Chondrocyte (in vitro differentiated cells): ENCODE measurements around the gene ERC1. TPM values are rescaled to one million over a fixed set of nuclear protein-coding genes. Genes with fewer than 3 reads are reported as not detected.

Experiments used
- DNase-seq: peaks from one replicate; pipeline ENCODE4 v3.0.0; 2021; ENCODE audit warnings: mixed read lengths, low spot score
- H3K27ac Mint-ChIP-seq: one replicate; pipeline ENCODE4 v1.8.0; 2021; ENCODE audit warnings: mild to moderate bottlenecking, moderate library complexity, mixed read lengths; ENCODE audit not compliant: unreplicated experiment
- H3K27me3 Mint-ChIP-seq: 2 replicates; pipeline ENCODE4 v1.8.0; 2021; ENCODE audit warnings: low read depth, mixed read lengths
- H3K36me3 Mint-ChIP-seq: 2 replicates; pipeline ENCODE4 v1.8.0; 2021; ENCODE audit warnings: low read depth, mixed read lengths
- H3K4me1 Mint-ChIP-seq: 2 replicates; pipeline ENCODE4 v1.8.0; 2021; ENCODE audit warnings: low read depth, mild to moderate bottlenecking, mixed read lengths
- H3K4me3 Mint-ChIP-seq: one replicate; pipeline ENCODE4 v1.8.0; 2021; ENCODE audit warnings: mild to moderate bottlenecking, moderate library complexity, mixed read lengths; ENCODE audit not compliant: unreplicated experiment
- H3K9me3 Mint-ChIP-seq: 2 replicates; pipeline ENCODE4 v1.8.0; 2021; ENCODE audit warnings: low read depth, mixed read lengths
- CTCF ChIP-seq: fragments of 200-600 bp; sonication (generic); IDR thresholded peaks from 2 replicates; pipeline ENCODE4 v1.5.0; 2021; ENCODE audit warnings: antibody characterized with exemption, mild to moderate bottlenecking, moderate library complexity
- total RNA-seq: library from RNA; stranded (reverse); gene quantifications from 3 replicates; pipeline ENCODE4 v1.2.1, GENCODE V29; 2021

ERC1 gene
- total RNA-seq, 1 donor from 2014 or later, result 79.3 TPM

GRCh38 chr12:1171657-1172408 lies 180.8 kb downstream of the ERC1 start:
- Mint-ChIP-seq H3K36me3 (peaks cover 2% of the 10 kb centered on the region), H3K4me3 (no peak overlapping the region), H3K27me3 (no peaks in the 10 kb centered on the region), H3K27ac (no peak overlapping the region), H3K4me1 (peaks cover 4% of the 10 kb centered on the region), H3K9me3 (no peaks in the 10 kb centered on the region)
- no peak for TF ChIP-seq CTCF
- no peak for DNase-seq

DNA sequence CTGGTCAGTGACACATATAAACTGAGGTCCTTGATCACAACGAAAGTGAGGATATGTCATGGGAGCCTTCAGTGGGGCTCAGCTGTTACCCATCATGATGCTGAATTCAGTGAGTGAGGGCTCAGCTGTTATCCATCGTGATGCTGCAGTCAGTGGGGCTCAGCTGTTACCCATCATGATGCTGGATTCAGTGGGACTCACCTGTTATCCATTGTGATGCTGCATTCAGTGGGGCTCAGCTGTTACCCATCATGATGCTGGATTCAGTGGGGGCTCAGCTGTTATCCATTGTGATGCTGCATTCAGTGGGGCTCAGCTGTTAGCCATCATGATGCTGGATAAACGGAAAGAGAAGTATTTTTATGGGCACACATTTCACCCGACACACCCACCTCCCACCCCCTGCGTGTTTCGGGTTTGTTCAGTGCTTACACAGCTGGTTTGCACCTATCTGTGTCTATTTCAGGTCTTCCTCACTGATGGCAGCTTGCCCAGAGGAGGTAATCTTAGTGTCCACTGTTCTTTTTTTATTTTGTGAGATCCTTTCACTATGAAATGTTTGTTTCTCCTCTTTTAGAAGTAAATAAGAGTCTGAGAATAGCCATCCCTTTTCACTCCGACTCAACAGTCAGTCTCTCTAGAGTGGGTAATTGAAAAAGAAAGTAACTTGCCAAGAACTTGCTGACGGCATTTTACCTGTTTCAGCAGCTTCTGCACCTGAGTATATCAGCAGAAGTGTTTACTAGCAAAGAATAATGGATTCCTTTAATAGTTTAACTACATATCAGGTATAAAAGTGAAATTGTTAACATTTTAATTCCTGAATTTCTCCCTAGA lies 183.0 kb downstream of the ERC1 start:
- no peak overlapping the region for H3K4me3 Mint-ChIP-seq

GRCh38 chr12:1174659-1175058 lies 183.6 kb downstream of the ERC1 start:
- peaks cover 4% of the 10 kb centered on the region for H3K4me1 Mint-ChIP-seq
- no peak for TF ChIP-seq CTCF
- no peak overlapping the region for H3K4me3 Mint-ChIP-seq
- peaks cover 2% of the 10 kb centered on the region for H3K36me3 Mint-ChIP-seq
- H3K27me3 Mint-ChIP-seq, result no peaks in the 10 kb centered on the region
- H3K9me3 Mint-ChIP-seq, result no peaks in the 10 kb centered on the region
- DNase-seq, result no peak
- no peak overlapping the region for H3K27ac Mint-ChIP-seq

More for the DNA sequence above, 183.0 kb downstream of the ERC1 start:
- DNase-seq, result no peak
- no peak for TF ChIP-seq CTCF
- no peaks in the 10 kb centered on the region for H3K27me3 Mint-ChIP-seq
- peaks cover 4% of the 10 kb centered on the region for H3K4me1 Mint-ChIP-seq
- no peaks in the 10 kb centered on the region for H3K9me3 Mint-ChIP-seq
- no peak overlapping the region for H3K27ac Mint-ChIP-seq
- H3K36me3 Mint-ChIP-seq, result peaks cover 2% of the 10 kb centered on the region

DNA sequence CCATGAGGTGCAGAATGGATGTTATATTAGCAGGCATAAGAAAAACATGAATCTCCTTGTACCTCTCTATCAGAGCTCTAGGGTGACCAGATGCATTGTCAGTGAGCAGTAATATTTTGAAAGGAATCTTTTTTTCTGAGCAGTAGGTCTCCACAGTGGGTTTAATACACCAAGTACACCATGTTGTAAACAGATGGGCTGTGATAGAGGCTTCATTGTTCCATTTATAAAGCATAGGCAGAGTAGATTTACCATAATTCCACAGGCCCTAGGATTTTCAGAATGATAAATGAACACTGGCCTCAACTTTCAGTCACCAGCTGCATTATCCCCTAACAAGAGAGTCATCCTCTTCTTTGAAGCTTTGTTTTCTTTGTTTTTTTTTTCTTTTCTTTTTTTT lies 185.2 kb downstream of the ERC1 start:
- no peak for DNase-seq
- Mint-ChIP-seq H3K36me3 (peaks cover 6% of the 10 kb centered on the region), H3K4me3 (no peak overlapping the region), H3K4me1 (peaks cover 6% of the 10 kb centered on the region), H3K9me3 (no peaks in the 10 kb centered on the region), H3K27me3 (no peaks in the 10 kb centered on the region), H3K27ac (no peak overlapping the region)
- TF ChIP-seq CTCF, result no peak

DNA sequence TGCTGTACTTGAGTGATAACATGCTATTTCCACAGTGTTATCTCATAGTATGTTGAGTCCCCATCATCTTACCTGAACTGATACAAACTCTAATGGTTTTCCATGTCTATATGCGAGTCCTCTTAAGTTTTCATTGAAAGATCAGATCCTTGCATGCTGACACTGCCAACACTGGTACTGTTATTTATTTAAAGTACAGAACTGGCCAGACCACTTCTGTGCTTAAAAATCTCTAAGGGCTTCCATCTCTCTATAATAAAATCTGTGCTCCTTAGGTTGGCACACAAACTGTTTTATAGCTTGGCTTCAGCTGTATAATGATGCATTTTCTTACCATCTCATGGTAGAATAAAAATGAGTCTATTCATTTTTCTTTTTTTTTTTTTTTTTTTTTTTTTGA lies 188.1 kb downstream of the ERC1 start:
- Mint-ChIP-seq H3K27me3 (no peaks in the 10 kb centered on the region), H3K36me3 (peaks cover 7% of the 10 kb centered on the region), H3K4me1 (peaks cover 15% of the 10 kb centered on the region), H3K4me3 (no peak overlapping the region), H3K9me3 (no peaks in the 10 kb centered on the region), H3K27ac (no peak overlapping the region)
- DNase-seq, result no peak
- no peak for TF ChIP-seq CTCF
